Activated CD8-positive, alpha-beta memory T cell treated with anti-CD3 and anti-CD28 coated beads for 36 hours (primary cell): ENCODE measurements around the gene CTBP1. TPM values are rescaled to one million over a fixed set of nuclear protein-coding genes. Genes with fewer than 3 reads are reported as not detected.

Experiments
- CTCF ChIA-PET: fragments of 350-600 bp; sonication (Branson Sonifier 250); formaldehyde crosslinking; loops from one replicate; lab custom pipeline; 2021; ENCODE audit warnings: antibody characterized with exemption; lab: Charles Lee
- POLR2A ChIA-PET: fragments of 350-600 bp; sonication (Branson Sonifier 250); formaldehyde crosslinking; loops from one replicate; lab custom pipeline; 2021; ENCODE audit warnings: antibody characterized with exemption; lab: Charles Lee
- total RNA-seq, 2 experiments: library from RNA; stranded (reverse); gene quantifications; one replicate each; pipeline ENCODE4 v1.2.3, GENCODE V29; 2021

Gene CTBP1
- total RNA-seq, 2 experiments from 2014 or later: 129 to 133 TPM

- POLR2A ChIA-PET: interaction anchor here (1.3 kb wide), 1 partner anchor 9 kb away, joined by 3 read pairs; no protein-coding TSS in a partner anchor
- CTCF ChIA-PET: no interaction called here
Measured at GRCh38 chr4:1258457-1258856, 9.5 kb upstream of the CTBP1 start.

- POLR2A ChIA-PET: no interaction called here
- CTCF ChIA-PET: no interaction called here
Measured at GRCh38 chr4:1255699-1256098, 6.8 kb upstream of the CTBP1 start.

- ChIA-PET CTCF (no interaction called here), POLR2A (no interaction called here)
Measured at GRCh38 chr4:1255151-1255550, 6.2 kb upstream of the CTBP1 start.

- CTCF ChIA-PET: no interaction called here
- POLR2A ChIA-PET: no interaction called here
Measured at GRCh38 chr4:1253831-1254230, 4.9 kb upstream of the CTBP1 start.

- ChIA-PET CTCF (no interaction called here), POLR2A (no interaction called here)
Measured at GRCh38 chr4:1252928-1253492, 4.1 kb upstream of the CTBP1 start.

- ChIA-PET POLR2A (no interaction called here), CTCF (interaction anchor here (1.5 kb wide), 1 partner anchor 95 kb away, joined by 5 read pairs; the partner anchor contains the start of gene UVSSA)
Measured at GRCh38 chr4:1251773-1252066, 2.8 kb upstream of the CTBP1 start.

GRCh38 chr4:1250921-1251772 is 2.2 kb upstream of the CTBP1 start:
- ChIA-PET POLR2A (interaction anchor here (4.1 kb wide), 1 partner anchor 96 kb away, joined by 29 read pairs; the partner anchor contains the start of gene UVSSA), CTCF (interaction anchor here (0.8 to 1.5 kb wide), 4 partner anchors 35 to 95 kb away, joined by 3 to 5 read pairs (median 4); partner anchors contain the start of gene UVSSA)

GRCh38 chr4:1250527-1250812 is 1.5 kb upstream of the CTBP1 start:
- POLR2A ChIA-PET: interaction anchor here (4.1 kb wide), 1 partner anchor 97 kb away, joined by 29 read pairs; the partner anchor contains the start of gene UVSSA

GRCh38 chr4:1249731-1250526 is 999 bp upstream of the CTBP1 start:
- POLR2A ChIA-PET: interaction anchor here (0.8 to 4.1 kb wide), 3 partner anchors 16 to 97 kb away, joined by 3 to 29 read pairs (median 4); partner anchors contain the start of gene UVSSA
- CTCF ChIA-PET: interaction anchor here (0.8 to 1.7 kb wide), 7 partner anchors 18 to 113 kb away, joined by 3 to 7 read pairs (median 4); partner anchors contain the start of genes MAEA and UVSSA

More at GRCh38 chr4:1250527-1250812, 1.5 kb upstream of the CTBP1 start:
- CTCF ChIA-PET: interaction anchor here (0.8 to 1.5 kb wide), 5 partner anchors 36 to 96 kb away, joined by 3 to 6 read pairs (median 4); partner anchors contain the start of genes MAEA and UVSSA

- CTCF ChIA-PET: interaction anchor here (1.0 to 1.7 kb wide), 3 partner anchors 18 to 112 kb away, joined by 3 to 7 read pairs (median 6); partner anchors contain the start of gene MAEA
- POLR2A ChIA-PET: interaction anchor here (0.8 to 4.1 kb wide), 3 partner anchors 17 to 98 kb away, joined by 3 to 29 read pairs (median 4); partner anchors contain the start of gene UVSSA
Measured at GRCh38 chr4:1249148-1249730, 309 bp upstream of the CTBP1 start.

GRCh38 chr4:1247864-1248244 is 1.1 kb downstream of the CTBP1 start:
- CTCF ChIA-PET: interaction anchor here (0.7 to 1.4 kb wide), 5 partner anchors 13 to 82 kb away, joined by 3 to 6 read pairs (median 3); no protein-coding TSS in a partner anchor
- POLR2A ChIA-PET: interaction anchor here (1.4 to 4.1 kb wide), 3 partner anchors 44 to 99 kb away, joined by 3 to 29 read pairs (median 10); partner anchors contain the start of gene UVSSA

GRCh38 chr4:1246901-1247863 is 1.7 kb downstream of the CTBP1 start:
- POLR2A ChIA-PET: interaction anchor here (0.6 to 4.1 kb wide), 4 partner anchors 43 to 121 kb away, joined by 3 to 29 read pairs (median 7); partner anchors contain the start of gene UVSSA
- CTCF ChIA-PET: interaction anchor here (0.7 to 2.0 kb wide), 7 partner anchors 12 to 81 kb away, joined by 3 to 6 read pairs (median 3); no protein-coding TSS in a partner anchor

GRCh38 chr4:1246111-1246881 is 2.6 kb downstream of the CTBP1 start:
- ChIA-PET CTCF (interaction anchor here (1.3 to 2.0 kb wide), 4 partner anchors 12 to 44 kb away, joined by 3 to 4 read pairs (median 4); partner anchors contain the start of gene MAEA), POLR2A (interaction anchor here (2.3 kb wide), 1 partner anchor 44 kb away, joined by 10 read pairs; no protein-coding TSS in a partner anchor)

GRCh38 chr4:1245481-1246051 is 3.4 kb downstream of the CTBP1 start:
- CTCF ChIA-PET: interaction anchor here (0.8 to 2.0 kb wide), 4 partner anchors 9 to 44 kb away, joined by 3 to 4 read pairs (median 4); partner anchors contain the start of gene MAEA
- POLR2A ChIA-PET: no interaction called here

GRCh38 chr4:1244978-1245471 is 3.9 kb downstream of the CTBP1 start:
- ChIA-PET CTCF (interaction anchor here (0.7 to 1.4 kb wide), 4 partner anchors 9 to 48 kb away, joined by 3 to 4 read pairs (median 3); partner anchors contain the start of gene MAEA), POLR2A (no interaction called here)
